CD8-positive, alpha-beta memory T cell (primary cell): ENCODE measurements around the gene MAP1S. TPM values are rescaled to one million over a fixed set of nuclear protein-coding genes. Genes with fewer than 3 reads are reported as not detected.

Source experiments
- CTCF ChIA-PET: fragments of 350-600 bp; sonication (Branson Sonifier 250); formaldehyde crosslinking; loops from one replicate; lab custom pipeline; 2021; ENCODE audit warnings: antibody characterized with exemption; lab: Charles Lee
- POLR2A ChIA-PET: fragments of 350-600 bp; sonication (Branson Sonifier 250); formaldehyde crosslinking; loops from one replicate; lab custom pipeline; 2021; ENCODE audit warnings: antibody characterized with exemption; lab: Charles Lee
- DNase-seq, 5 donors: peaks; one replicate each; pipeline versions ENCODE4 v3.0.0 to v3.0.0-alpha.2; 2020 to 2022; ENCODE audit warnings: mixed read lengths in 1 of 5
- H3K27ac ChIP-seq: one replicate; pipeline ENCODE4 v1.7.0; 2013; ENCODE audit warnings: low read depth, mild to moderate bottlenecking, low read length, moderate library complexity
- H3K27me3 ChIP-seq: 2 replicates; pipeline ENCODE4 v1.7.0; 2013; ENCODE audit warnings: low read length, mild to moderate bottlenecking; ENCODE audit not compliant: insufficient read depth, poor library complexity, severe bottlenecking
- H3K36me3 ChIP-seq: 2 replicates; pipeline ENCODE4 v1.7.0; 2013; ENCODE audit warnings: mild to moderate bottlenecking, low read length, moderate library complexity; ENCODE audit not compliant: insufficient read depth
- H3K4me1 ChIP-seq: 2 replicates; pipeline ENCODE4 v1.7.0; 2013; ENCODE audit warnings: mild to moderate bottlenecking, low read length, moderate library complexity; ENCODE audit not compliant: insufficient read depth
- H3K4me3 ChIP-seq: 2 replicates; pipeline ENCODE4 v1.7.0; 2013; ENCODE audit warnings: mild to moderate bottlenecking, low read length
- H3K9me3 ChIP-seq: 2 replicates; pipeline ENCODE4 v1.7.0; 2013; ENCODE audit warnings: mild to moderate bottlenecking, low read length
- H3K27ac Mint-ChIP-seq, 8 donors: one replicate each; pipeline ENCODE4 v1.8.0; 2020 to 2021; ENCODE audit warnings: mixed read lengths in 8 of 8, mild to moderate bottlenecking in 6 of 8, inconsistent platforms in 3 of 8, moderate library complexity in 3 of 8
- H3K27me3 Mint-ChIP-seq, 2 donors: one replicate each; pipeline ENCODE4 v1.8.0; 2020 to 2021; ENCODE audit warnings: mixed read lengths in 2 of 2, mild to moderate bottlenecking in 1 of 2, moderate library complexity in 1 of 2
- H3K36me3 Mint-ChIP-seq, 3 donors: one replicate each; pipeline ENCODE4 v1.8.0; 2020 to 2021; ENCODE audit warnings: mixed read lengths in 3 of 3, inconsistent platforms in 1 of 3, mild to moderate bottlenecking in 1 of 3
- H3K4me1 Mint-ChIP-seq, 3 donors: one replicate each; pipeline ENCODE4 v1.8.0; 2020 to 2021; ENCODE audit warnings: mixed read lengths in 3 of 3, inconsistent platforms in 1 of 3, mild to moderate bottlenecking in 1 of 3
- H3K4me3 Mint-ChIP-seq, 7 donors: one replicate each; pipeline ENCODE4 v1.8.0; 2020 to 2021; ENCODE audit warnings: mixed read lengths in 7 of 7, mild to moderate bottlenecking in 6 of 7, moderate library complexity in 4 of 7, inconsistent platforms in 2 of 7
- H3K9me3 Mint-ChIP-seq, 5 donors: one replicate each; pipeline ENCODE4 v1.8.0; 2020 to 2022; ENCODE audit warnings: mixed read lengths in 5 of 5, mild to moderate bottlenecking in 3 of 5, moderate library complexity in 2 of 5, inconsistent platforms in 1 of 5
- polyA plus RNA-seq: library from polyadenylated mRNA; unstranded; fragments of 300-500 nt; fragmentation: Illumina TruSeq; gene quantifications from one replicate; pipeline ENCODE4 v1.2.3, GENCODE V29; 2021
- total RNA-seq, 2 experiments: library from RNA; stranded (reverse); gene quantifications; one replicate each; pipeline ENCODE4 v1.2.3, GENCODE V29; 2021

MAP1S gene
- total and polyA plus RNA-seq, 3 experiments from 2014 or later: 43.0 to 72.3 (median 66.1) TPM

DNA sequence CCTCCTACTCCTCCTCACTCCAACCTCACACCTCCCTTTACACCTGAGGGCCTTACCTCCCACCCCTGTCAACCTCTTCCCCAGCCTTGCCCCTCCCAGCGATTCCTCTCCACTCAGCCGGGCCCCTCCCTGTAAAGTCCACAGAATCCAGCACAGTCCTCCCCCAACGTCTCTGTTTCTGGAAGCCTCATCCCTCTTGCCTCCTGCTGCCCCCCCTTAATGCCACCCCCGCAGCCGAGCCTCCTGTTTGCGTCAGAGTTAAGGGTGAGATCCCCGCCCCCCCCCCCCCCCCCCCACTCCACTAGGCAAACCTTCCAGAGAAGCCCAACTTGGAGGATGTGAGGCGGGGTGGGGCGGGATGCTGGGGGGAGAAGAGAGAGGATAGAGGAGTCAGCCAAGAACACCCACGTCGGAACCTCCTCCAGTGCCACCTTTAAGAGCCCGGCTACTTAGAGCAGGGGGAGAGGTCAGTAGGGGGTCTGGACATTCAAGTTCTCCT lies 33.2 kb upstream of the MAP1S start:
- H3K9me3 ChIP-seq: no peaks in the 10 kb centered on the region
- POLR2A ChIA-PET: no interaction called here
- Mint-ChIP-seq H3K4me3 (peak overlapping the region in 2 of 7 donors; percentile 19 to 83), H3K4me1 (peaks cover 7 to 28% (median 11%) of the 10 kb centered on the region in 3 donors), H3K27me3 (peaks cover 65 to 67% of the 10 kb centered on the region in 2 donors), H3K27ac (no peak overlapping the region), H3K36me3 (peaks cover 0 to 4% (median 0%) of the 10 kb centered on the region in 3 donors), H3K9me3 (peaks cover 0 to 7% (median 0%) of the 10 kb centered on the region in 5 donors)
- H3K4me1 ChIP-seq: peaks cover 4% of the 10 kb centered on the region
- no peak overlapping the region for H3K27ac ChIP-seq
- H3K36me3 ChIP-seq: no peaks in the 10 kb centered on the region
- CTCF ChIA-PET: no interaction called here
- H3K27me3 ChIP-seq: peaks cover 52% of the 10 kb centered on the region
- no peak for DNase-seq
- no peak overlapping the region for H3K4me3 ChIP-seq

DNA sequence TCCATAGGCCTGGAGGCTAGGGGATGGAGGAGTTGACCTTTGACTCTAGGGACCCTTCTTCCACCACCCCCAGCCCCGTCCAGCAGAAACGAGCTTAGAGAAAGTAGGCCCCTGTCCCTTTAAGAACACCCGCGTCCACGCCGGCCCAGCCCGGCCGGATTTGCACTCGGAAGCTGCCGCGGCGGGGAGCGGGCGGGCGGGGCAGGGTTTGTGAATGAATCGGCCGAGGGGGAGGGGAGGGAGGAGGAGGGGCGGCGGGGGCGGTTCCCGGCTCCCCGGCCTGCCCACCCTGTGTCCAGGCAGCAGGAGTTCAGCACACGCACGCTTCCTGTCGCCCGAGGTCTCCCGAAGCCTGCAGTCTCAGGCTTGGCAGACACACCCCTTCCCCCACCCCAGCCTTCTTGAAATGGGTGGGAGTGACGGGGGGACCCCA lies 32.7 kb upstream of the MAP1S start:
- H3K4me1 Mint-ChIP-seq: peaks cover 7 to 28% (median 11%) of the 10 kb centered on the region in 3 donors
- H3K27me3 ChIP-seq: peaks cover 46% of the 10 kb centered on the region
- peaks cover 0 to 4% (median 0%) of the 10 kb centered on the region in 3 donors for H3K36me3 Mint-ChIP-seq
- H3K9me3 ChIP-seq: no peaks in the 10 kb centered on the region
- ChIA-PET CTCF (no interaction called here), POLR2A (no interaction called here)
- peak overlapping the region in 2 of 7 donors; percentile 19 to 82 for H3K4me3 Mint-ChIP-seq
- peaks cover 61 to 63% of the 10 kb centered on the region in 2 donors for H3K27me3 Mint-ChIP-seq
- DNase-seq: no peak
- peaks cover 0 to 7% (median 0%) of the 10 kb centered on the region in 5 donors for H3K9me3 Mint-ChIP-seq
- H3K4me1 ChIP-seq: peaks cover 4% of the 10 kb centered on the region
- no peak overlapping the region for H3K27ac ChIP-seq
- H3K27ac Mint-ChIP-seq: no peak overlapping the region
- no peaks in the 10 kb centered on the region for H3K36me3 ChIP-seq
- H3K4me3 ChIP-seq: no peak overlapping the region

DNA sequence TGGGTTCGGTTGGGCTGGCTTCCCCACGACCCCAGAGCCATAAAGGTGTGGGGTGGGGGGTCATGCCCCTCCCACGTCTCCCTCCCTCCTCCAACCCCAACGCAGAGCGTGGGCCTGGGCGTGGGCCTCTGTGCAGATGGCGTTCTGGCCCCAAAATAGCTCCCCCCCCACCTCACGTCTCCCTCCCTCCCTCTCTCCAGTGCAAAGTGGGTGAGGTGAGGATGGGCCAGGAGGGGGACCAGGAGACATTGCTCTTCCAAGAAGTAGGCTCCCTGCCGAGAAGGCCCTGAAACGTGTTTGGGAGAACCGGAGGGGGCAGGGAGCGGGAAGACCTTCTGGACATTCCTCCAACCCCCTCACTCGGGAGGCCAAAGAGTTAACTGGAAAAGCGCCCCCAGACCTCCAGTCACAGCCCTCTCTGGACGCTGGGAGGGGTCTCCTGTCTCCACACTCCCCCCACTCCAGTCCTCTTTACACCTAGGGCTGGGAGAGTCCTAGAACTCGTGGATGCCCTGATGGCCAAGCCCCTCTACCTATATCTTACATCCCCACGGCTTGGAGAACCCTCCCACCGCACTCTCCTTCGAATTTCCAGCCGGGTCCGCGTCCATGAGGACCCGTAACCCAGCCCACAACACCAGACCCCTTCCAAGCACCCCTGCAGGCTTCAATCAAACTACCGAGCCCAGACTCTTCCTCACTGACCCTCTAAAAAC lies 32.0 kb upstream of the MAP1S start:
- H3K27ac ChIP-seq: no peak overlapping the region
- ChIA-PET CTCF (no interaction called here), POLR2A (no interaction called here)
- peak overlapping the region in 1 of 8 donors; percentile 64 for H3K27ac Mint-ChIP-seq
- no peaks in the 10 kb centered on the region for H3K36me3 ChIP-seq
- no peak overlapping the region for H3K4me3 ChIP-seq
- H3K9me3 ChIP-seq: no peaks in the 10 kb centered on the region
- H3K27me3 Mint-ChIP-seq: peaks cover 59 to 66% of the 10 kb centered on the region in 2 donors
- peaks cover 7 to 28% (median 11%) of the 10 kb centered on the region in 3 donors for H3K4me1 Mint-ChIP-seq
- peaks cover 45% of the 10 kb centered on the region for H3K27me3 ChIP-seq
- no peak for DNase-seq
- H3K4me3 Mint-ChIP-seq: peak overlapping the region in 6 of 7 donors; percentile 53 to 84 (median 70)
- peaks cover 0 to 7% (median 0%) of the 10 kb centered on the region in 5 donors for H3K9me3 Mint-ChIP-seq
- peaks cover 4% of the 10 kb centered on the region for H3K4me1 ChIP-seq
- H3K36me3 Mint-ChIP-seq: peaks cover 0 to 4% (median 0%) of the 10 kb centered on the region in 3 donors

DNA sequence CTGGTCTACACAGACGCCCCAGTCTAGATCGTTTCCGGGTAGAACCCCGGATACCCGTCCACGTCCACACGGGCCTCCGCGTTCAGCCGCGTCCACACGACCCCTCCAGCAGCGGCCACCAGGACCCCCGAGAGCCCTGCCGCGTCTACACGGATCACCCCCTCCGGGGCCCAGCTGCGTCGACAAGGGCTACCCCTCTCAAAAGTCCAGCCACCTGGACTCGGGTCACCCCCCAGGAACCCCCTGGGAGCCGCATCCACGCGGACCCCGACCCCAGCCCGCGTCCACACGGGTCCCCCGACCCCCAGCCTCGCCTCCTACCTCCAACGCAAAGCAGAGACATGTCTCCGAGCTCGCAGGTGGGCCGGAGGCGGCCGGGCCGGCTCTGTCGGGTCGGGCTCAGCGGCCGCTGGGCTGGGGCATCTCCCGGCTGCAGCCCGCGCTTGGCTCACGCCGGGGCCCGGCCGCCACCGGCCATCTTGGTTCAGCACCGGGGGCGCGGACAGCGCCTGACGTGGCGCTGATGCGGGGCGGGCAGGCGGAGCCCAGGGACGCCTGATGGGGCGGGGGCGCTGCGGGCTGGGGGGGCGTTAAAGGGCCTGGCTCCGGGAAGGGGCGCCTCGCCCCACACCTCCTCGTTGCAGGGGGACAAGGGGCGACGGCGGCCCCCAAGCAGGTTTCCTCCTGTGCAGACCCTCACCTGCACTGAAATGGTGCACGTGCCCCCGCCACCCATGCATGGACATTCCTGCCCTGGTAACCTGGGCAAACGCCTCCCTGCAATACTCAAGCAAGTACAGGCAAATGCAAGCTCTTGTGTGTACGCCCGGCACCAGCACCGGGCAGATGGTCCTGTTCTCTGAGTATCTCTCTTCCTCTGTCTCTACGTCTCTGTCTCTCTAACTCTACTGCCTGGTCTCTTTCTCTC lies 31.2 kb upstream of the MAP1S start, which contains the start of gene UNC13A:
TSS of gene UNC13A (minus strand) at position 498 of the 928 bp plus-strand sequence. CDS start at position 343, 155 bp downstream.
- Histone ChIP-seq H3K27ac (no peak within 1 kb of the TSS), H3K9me3 (no peaks in the 10 kb centered on the region), H3K4me1 (peaks cover 4% of the 10 kb centered on the region), H3K4me3 (no peak within 1 kb of the TSS), H3K36me3 (no peaks in the 10 kb centered on the region), H3K27me3 (peaks cover 45% of the 10 kb centered on the region)
- H3K4me1 Mint-ChIP-seq: peaks cover 7 to 28% (median 11%) of the 10 kb centered on the region in 3 donors
- H3K9me3 Mint-ChIP-seq: peaks cover 0 to 7% (median 0%) of the 10 kb centered on the region in 5 donors
- ChIA-PET POLR2A (no interaction called here), CTCF (no interaction called here)
- peak within 1 kb of the TSS in 3 of 8 donors; percentile 13 to 64 (median 23) for H3K27ac Mint-ChIP-seq
- H3K27me3 Mint-ChIP-seq: peaks cover 53 to 66% of the 10 kb centered on the region in 2 donors
- H3K36me3 Mint-ChIP-seq: peaks cover 0 to 4% (median 0%) of the 10 kb centered on the region in 3 donors
- peak within 1 kb of the TSS; percentile 4 to 84 (median 70) for H3K4me3 Mint-ChIP-seq
- peak; percentile 31 to 59 (median 34) for DNase-seq

DNA sequence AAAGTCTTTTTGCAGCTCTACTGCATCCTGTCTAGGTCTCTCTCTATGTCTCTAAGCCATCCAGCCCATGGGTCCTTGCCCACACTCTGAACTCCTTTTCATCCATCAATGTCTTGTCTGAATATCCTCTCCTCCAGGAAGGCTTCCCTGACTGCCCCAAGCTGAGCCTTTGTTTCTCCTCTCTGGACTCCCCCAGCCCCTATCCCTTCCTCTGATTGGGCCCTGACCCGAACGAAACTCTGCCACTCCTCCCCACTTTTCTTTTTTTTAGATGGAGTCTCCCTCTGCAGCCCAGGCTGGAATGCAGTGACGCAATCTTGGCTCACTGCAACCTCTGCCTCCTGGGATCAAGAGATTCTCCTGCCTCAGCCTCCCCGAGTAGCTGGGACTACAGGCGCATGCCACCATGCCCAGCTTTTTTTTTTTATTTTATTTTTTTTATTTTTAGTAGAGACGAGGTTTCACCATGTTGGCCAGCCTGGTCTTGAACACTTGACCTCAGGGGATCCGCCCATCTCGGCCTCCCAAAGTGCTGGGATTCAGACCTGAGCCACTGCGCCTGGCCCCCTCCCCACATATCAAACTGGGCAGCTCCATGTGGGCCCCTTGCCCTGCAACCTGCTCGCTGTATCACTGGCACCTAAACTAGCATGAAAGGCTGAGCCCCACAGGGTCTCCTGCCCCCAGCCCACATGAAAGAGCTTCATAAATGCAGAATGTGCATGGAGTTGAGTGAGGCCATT lies 30.3 kb upstream of the MAP1S start:
- peak overlapping the region in 6 of 7 donors; percentile 4 to 40 (median 25) for H3K4me3 Mint-ChIP-seq
- CTCF ChIA-PET: no interaction called here

DNA sequence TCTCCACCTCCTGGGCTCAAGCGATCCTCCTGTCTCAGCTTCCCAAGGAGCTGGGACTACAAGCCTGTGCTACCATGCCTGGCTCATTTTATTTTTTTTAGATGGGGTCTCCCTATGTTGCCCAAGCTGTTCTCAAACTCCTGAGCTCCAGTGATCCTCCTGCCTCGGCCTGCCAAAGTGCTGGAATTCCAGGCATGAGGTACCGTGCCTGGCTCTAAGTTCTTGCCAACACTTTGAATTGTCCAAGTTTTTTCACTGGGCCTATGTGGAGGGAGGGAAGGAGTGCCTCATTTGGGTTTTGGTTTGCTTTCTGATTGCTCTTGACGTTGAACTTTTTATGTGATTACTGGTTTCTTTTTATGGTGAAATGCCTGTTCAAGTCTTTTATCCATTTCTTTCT lies 26.7 kb upstream of the MAP1S start:
- no peak overlapping the region for H3K27ac Mint-ChIP-seq

More for the DNA sequence above, 30.3 kb upstream of the MAP1S start:
- peaks cover 46 to 61% of the 10 kb centered on the region in 2 donors for H3K27me3 Mint-ChIP-seq
- peaks cover 0 to 7% (median 0%) of the 10 kb centered on the region in 5 donors for H3K9me3 Mint-ChIP-seq
- Histone ChIP-seq H3K27ac (no peak overlapping the region), H3K4me3 (no peak overlapping the region), H3K4me1 (peaks cover 4% of the 10 kb centered on the region), H3K36me3 (no peaks in the 10 kb centered on the region), H3K27me3 (peaks cover 44% of the 10 kb centered on the region), H3K9me3 (no peaks in the 10 kb centered on the region)
- H3K27ac Mint-ChIP-seq: peak overlapping the region in 3 of 8 donors; percentile 1 to 23 (median 13)
- peaks cover 0 to 4% (median 0%) of the 10 kb centered on the region in 3 donors for H3K36me3 Mint-ChIP-seq
- DNase-seq: no peak
- POLR2A ChIA-PET: no interaction called here
- peaks cover 7 to 28% (median 11%) of the 10 kb centered on the region in 3 donors for H3K4me1 Mint-ChIP-seq

DNA sequence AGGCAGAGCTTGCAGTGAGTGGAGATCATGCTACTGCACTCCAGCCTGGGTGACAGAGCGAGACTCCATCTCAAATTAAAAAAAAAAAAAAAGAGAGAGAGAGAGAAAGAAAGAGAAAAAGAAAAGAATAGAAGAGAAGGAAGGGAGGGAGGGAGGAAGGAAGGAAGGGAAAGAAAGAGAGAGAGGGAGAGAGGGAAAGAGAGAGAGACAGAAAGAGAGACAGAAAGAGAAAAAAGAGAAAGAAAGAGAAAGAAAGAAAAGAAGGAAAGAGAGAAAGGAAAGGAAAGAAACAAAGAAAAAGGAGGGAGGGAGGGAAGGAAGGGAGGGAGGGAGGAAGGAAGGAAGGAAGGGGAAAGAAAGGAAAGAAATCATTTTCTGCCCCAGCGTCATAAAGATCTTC lies 24.1 kb upstream of the MAP1S start:
- ChIA-PET CTCF (no interaction called here), POLR2A (no interaction called here)
- Histone ChIP-seq H3K27ac (no peak overlapping the region), H3K4me1 (no peaks in the 10 kb centered on the region), H3K4me3 (no peak overlapping the region), H3K36me3 (no peaks in the 10 kb centered on the region), H3K27me3 (peaks cover 14% of the 10 kb centered on the region), H3K9me3 (no peaks in the 10 kb centered on the region)
- Mint-ChIP-seq H3K4me3 (no peak overlapping the region), H3K27me3 (peaks cover 22 to 56% of the 10 kb centered on the region in 2 donors), H3K9me3 (peaks cover 0 to 3% (median 0%) of the 10 kb centered on the region in 5 donors), H3K4me1 (no peaks in the 10 kb centered on the region), H3K36me3 (no peaks in the 10 kb centered on the region), H3K27ac (no peak overlapping the region)
- no peak for DNase-seq

More for the DNA sequence above, 26.7 kb upstream of the MAP1S start:
- peaks cover 0 to 7% (median 0%) of the 10 kb centered on the region in 5 donors for H3K9me3 Mint-ChIP-seq
- Histone ChIP-seq H3K4me1 (no peaks in the 10 kb centered on the region), H3K27me3 (peaks cover 26% of the 10 kb centered on the region), H3K4me3 (no peak overlapping the region), H3K27ac (no peak overlapping the region), H3K9me3 (no peaks in the 10 kb centered on the region), H3K36me3 (no peaks in the 10 kb centered on the region)
- ChIA-PET CTCF (interaction anchor here (1.3 kb wide), 1 partner anchor 11 kb away, joined by 4 read pairs; no protein-coding TSS in a partner anchor), POLR2A (no interaction called here)
- peaks cover 5 to 9% (median 8%) of the 10 kb centered on the region in 3 donors for H3K4me1 Mint-ChIP-seq
- peaks cover 38 to 57% of the 10 kb centered on the region in 2 donors for H3K27me3 Mint-ChIP-seq
- peaks cover 0 to 4% (median 0%) of the 10 kb centered on the region in 3 donors for H3K36me3 Mint-ChIP-seq
- H3K4me3 Mint-ChIP-seq: no peak overlapping the region
- DNase-seq: no peak
